Mucosa of gallbladder (tissue), 1 donor: ENCODE data around the gene IL15RA. TPM values are rescaled to one million over a fixed set of nuclear protein-coding genes. Genes with fewer than 3 reads are reported as not detected.
"Not testable (repeated sequence)": the region's sequence is repeated elsewhere in the genome, so short reads cannot be mapped to it uniquely, and the experiment has no call there.

Experiments
- DNase-seq: peaks from one replicate; pipeline ENCODE4 v3.0.0-alpha.2; 2020; ENCODE audit warnings: low spot score
- total RNA-seq: library from RNA; stranded (reverse); gene quantifications from one replicate; pipeline ENCODE4 v1.2.1, GENCODE V29; 2021
- donor health status: DM: no; HTN: no; CAD: no.

IL15RA gene
- total RNA-seq, 1 donor from 2014 or later = 25.6 TPM

DNA sequence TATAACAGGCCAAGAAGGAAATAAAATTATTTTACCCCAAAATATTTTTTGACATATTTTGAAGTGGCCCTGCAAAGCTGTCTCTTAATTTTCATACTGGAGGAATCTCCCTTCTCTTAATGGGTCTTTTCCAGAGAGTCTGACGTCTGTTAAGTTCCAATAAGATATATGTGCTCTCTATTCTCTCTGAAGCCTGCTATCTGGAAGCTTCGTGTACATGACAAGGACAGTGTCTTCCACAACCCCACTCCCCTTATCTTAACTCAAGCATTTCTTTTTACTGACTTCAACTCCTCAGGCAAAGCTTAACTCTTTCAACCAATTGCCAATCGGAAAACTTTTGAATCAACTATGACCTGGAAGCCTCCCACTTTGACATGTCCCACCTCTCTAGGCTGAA, 29.2 kb upstream of the IL15RA start:
- no peak for DNase-seq

DNA sequence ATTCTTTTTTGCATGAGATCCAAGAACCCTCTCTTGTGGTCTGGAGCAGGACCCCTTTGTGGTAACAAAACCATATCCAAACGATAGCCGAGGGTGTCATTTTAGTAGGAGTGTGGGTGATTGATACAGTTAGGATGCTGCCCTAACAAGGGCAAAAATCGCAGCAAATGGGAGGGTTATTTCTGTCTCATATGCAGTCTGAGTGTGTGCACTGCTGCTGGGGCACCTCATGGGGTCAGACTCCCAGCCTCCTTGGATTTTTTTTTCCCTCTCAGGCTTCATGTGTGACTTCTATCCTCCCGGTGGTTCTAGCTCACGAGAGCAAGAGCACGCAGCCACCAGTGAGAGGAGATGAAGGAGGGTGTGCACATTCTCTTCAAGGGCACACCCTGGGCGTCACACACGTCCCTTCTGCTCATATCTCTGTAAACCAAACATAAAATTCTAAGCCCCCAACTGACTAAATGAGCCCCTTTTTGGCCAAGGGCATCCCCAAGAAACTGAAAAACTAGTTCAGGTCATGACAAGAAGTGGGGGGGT, 28.6 kb upstream of the IL15RA start:
- DNase-seq = no peak

DNA sequence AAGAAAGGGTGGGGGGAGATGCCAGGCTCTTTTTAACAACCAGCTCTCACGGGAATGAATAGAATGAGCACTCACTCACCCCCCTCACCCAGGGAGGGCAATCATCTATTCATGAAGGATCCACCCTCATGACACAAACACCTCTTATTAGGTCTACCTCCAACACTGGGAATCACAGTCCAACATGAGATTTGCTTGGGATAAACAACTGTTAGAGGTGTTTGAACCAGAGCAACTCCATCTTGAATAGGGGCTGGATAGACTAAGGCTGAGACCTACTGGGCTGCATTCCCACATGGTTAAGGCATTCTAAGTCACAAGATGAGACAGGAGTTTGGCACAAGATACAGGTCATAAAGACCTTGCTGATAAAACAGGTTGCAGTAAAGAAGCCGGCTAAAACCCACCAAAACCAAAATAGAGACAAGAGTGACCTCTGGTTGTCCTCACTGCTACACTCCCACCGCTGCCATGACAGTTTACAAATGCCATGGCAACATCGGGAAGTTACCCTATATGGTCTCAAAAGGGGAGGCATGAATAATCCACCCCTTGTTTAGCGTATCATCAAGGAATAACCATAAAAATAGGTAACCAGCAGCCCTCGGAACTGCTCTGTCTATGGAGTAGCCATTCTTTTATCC, 27.9 kb upstream of the IL15RA start:
- DNase-seq = not testable (repeated sequence)

DNA sequence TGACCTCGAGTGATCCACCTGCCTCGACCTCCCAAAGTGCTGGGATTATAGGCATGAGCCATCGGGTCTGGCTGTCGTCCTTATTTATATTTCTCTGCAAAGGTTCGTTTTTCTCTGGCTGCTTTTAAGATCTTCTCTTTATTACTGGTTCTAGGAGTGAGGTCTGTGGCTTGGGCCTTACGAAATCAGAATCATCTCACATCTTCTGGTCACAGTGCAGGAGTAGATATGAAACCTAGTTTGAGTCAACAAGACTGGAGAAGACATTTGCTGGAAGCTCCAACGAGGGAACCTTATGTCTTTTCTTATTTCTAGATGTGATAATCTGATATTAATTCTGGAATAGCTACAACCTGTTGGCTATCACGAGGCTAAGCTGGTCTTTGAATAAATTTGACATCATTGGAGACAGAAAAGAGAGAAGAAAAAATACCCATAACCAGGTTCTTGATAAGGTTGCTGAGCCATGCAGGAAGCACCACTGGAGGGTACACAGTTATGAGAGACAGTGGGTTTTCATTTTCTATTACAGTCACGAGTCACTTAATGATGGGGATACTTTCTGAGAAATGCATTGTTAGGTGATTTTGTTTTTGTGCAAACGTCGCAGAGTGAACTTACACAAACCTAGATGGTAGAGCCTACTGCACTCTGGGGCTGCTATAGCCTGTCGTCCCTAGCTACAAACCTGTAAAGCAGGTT, 25.6 kb upstream of the IL15RA start:
- DNase-seq = no peak

DNA sequence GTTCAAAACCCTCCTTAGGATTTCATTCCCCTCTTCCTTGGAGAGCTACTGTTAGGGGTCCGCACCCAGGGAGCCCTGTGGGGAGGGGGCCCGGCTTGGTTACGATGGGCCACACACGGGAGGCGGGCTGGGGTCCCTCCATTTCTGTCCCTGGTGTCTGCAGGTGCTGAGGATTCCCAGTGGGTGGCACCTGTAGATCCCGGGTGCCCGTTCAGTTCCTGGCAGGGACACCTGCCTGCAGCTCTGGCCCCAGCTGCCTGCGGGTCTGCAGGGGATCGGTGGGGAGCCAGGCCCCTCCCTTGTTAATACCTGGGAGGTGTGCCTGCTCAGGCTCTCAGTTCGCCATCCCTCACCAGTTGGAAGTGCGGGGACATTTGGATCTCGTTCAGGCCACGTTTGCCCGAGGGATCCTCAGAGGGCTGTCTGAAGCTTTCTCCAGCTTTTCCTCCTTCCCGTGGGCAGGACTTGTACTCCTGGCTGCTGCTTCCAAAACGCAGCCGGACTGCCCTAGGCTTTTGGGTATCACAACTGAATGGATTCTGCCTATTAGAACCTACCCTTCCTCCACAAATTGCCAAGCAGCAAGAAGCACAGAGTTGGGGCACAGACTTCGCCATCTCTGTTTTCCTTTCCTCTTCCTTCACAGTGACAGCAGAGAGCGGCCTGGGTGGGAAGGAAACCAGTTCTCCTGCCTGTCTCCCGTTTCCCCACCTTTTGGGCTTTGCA, 22.3 kb upstream of the IL15RA start:
- no peak for DNase-seq

DNA sequence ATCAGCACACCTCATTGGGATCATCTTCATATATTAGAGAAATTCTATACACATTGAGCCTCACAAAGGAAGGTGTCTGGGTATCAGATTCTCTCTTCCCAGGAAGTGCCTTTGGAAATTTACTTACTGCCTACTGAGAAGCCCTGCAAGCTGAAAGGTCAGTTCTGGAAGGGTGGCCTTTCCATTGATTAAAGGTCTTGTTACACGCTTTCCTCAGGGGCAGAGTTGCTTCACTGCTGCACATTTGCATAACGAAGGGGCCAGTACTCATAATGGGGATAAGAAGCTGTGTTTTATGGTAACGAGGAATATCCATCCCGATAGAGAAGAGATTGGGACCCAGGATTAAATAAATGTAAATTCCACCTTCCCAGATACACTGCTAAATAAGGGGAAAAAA, 19.4 kb upstream of the IL15RA start:
- DNase-seq = no peak

DNA sequence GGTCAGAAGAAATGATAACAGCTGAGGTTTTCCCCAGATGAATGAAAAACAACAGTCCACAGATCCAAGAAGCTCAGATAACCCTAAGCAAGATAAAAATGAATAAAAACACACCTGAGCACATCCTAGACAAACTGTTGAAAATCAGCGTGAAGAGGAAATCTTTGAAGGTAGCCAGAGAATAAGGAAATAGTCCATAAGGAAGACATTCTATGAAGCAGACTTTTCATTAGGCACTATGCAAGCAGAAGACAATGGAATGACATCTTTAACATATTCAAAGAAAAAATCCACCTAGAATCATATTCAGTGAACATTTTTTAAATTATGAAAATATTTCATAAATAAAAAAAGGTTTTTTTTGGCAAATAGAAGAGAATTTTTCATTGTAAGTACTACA, 15.1 kb upstream of the IL15RA start:
- no peak for DNase-seq

DNA sequence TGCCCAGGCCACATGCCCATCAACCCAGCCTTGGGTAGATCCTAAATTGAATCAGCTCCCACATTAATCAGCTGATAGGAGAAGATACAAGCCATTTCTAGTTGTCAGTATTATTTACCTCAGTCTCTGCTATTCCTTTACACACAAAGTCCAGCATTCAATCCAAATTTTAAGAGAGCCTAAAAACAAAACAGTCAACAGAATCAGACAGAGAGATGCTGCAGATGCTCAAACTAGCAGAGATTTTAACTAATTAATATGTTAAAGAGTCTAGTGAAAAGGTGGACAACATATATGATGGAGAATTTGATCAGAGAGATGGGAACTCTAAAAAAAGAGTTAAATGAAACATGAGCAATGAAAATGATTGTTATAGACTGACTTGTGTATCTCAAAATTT, 14.4 kb upstream of the IL15RA start:
- DNase-seq = no peak

DNA sequence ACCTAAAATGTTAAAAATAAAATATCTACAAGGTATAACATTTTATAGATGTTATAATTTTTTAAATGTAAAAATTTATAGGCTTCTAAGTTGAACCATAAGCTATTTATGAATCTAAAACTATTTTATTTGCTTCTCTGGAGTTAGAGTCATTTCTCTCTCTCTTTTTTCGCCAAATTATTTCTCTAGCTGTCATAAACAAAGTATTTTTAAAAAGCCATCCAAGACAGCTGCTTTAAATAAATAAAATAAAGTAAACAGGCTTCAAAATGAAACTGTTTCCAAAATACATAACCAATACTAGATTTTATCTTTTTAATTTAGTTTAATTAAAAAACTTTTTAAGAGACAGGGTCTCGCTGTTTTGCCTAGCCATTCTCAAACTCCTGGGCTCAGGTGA, 12.4 kb upstream of the IL15RA start:
- no peak for DNase-seq

DNA sequence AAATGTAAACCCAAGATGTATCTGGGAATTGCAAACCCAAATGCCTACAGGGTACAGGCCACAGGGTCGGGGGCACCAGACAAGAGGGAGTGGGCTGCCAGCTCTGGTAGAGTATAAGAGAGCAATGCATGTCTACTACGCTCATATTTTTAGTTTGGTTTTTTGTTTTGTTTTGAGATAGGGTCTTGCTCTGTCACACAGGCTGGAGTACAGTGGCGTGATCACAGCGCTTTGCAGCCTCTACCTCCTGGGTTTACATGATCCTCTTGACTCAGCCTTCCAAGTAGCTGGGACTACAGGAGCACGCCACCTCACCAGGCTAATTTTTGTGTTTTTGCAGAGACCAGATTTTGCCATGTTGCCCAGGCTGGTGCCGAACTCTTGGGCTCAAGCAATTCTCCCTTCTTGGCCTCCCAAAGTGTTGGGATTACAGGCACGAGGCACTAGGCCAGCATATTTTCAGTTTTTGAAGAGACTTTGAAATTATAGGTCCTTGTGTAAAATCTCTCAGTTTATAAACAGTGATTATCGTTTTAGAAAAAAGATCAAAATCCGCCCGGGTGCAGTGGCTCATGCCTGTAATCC, 11.1 kb upstream of the IL15RA start:
- no peak for DNase-seq

DNA sequence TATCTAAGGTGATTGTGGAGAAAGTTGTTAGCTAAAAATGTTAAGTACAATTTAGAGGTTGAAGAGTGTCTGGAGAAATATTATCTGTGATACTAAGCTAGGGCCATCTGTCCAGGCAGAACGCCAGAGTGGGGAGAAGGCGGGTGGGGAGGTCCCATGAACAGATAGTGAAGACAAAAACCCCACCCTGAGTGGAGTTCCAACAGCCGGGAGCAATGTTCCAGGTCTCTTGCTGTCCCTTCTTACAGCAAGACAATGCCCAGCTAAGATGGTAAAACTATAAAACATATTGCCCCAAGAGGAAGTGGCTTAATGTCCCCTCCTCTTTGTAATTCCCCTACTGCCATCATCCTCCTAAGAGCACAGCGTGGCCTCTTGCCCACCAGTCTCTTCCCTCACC, 10.4 kb upstream of the IL15RA start:
- DNase-seq = no peak

DNA sequence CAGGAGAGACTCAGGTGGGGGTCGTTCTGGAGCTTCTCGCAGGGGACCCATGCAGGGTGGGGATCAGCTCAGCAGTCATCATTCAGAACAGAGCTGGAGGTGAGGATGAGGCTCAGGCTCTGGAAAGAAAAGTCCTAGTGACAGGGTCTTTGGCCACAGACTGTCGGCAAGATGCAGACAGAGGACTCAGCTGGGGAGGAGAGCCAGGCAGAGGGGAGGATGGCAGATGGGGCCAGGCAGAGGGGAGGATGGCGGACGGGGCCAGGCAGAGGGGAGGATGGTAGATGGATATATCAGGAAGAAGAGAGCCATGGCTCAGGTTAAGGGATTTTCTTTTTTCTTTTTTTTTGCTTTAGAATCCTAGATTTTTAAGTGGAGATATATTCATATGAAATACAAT, 7.7 kb upstream of the IL15RA start:
- no peak for DNase-seq

DNA sequence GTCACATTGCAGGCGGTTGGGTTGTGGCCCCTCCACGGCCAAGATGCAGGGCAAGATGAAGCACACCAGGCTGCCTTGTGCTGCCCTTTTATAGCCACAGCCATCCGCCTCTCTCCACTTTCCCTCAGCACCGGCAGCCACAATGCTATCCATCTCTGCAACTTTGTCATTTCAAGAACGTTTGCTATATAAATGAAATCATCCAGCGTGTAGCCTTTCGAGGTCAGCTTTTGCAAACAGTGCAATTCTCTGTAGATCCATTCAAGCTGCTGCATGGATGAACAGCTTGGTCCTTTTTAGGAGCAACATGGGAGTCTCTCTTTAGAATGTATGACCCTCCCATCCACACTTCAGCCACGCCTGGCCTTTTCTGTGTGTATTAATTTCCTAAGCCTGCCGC, 6.4 kb upstream of the IL15RA start:
- DNase-seq = no peak

DNA sequence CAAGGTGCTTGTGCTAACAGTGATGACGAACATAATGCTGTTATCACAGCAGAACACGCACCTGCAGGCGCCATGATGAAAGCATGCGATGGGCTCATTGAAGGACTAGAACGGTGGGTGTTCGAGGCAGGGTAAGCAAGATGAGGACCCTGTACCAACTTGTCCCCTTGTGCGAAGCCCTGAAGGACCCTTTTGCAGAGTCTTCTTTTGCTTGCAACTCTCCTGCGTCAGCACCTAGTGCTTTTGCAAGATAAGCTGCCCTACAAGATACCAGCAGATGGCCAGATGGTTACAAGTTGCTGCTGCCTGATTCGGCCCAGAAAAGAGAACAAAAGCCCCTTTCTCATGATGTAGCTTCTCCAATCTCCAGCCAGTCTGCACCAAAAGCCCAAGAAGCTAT, 4.2 kb upstream of the IL15RA start:
- no peak for DNase-seq

DNA sequence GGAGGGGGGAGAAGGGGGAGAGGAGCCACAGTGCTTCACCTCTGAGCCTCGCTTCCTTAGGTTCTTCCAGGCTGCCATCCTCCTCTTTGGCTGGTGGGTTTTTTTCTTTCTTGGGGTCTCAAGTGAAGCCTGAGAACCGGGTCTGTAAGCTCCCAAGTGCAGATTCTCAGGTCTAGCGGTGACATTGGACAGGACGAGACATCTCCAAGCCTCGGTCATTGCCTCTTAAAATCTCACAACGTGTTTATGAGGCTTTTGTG, 817 bp upstream of the IL15RA start:
- DNase-seq = no peak

DNA sequence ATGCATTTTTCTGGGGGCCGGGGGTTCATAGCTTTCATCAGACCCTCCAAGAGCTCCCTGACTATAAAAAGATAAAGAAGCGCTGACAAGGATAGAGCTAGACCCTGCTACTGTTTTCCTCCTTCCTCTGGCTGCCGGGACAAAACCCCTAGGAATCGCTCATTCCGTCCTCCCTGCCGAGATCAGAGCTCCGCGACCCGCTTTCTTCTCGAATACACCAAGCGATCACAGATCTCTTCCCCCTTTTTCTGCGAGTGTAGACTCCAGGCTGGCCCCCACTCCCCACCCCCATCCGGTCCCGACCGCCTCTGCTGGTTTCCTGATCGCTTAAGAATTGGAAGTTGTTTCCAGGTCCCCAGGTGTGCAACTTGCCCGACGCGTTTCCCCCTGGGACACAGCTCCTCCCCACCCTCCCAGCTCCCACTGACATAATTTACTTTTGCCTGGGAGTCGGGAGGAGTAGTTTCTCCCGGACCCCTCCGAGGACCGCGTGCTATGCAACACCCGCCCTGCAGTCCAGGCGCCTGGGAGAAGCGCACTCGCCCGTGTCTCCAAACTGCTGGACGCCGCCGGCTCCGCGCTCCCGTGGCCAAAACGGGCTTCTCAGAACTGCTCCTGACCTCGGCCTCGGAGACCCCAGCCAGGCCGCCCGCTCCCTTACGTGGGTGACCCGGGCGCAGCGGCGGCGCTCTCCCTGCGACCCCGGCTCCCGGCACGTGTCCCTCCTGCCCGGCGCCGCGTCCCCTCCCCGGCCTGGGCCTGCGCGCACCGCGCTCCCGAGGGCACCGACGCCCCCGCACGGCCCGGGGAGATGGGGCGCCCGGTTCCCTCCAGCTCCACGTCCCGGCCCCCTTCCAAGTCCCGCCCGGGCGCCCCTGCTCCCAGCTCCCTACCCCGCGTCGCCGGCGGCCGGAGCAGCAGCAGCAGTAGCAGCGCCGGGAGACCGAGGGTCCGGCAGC, 552 bp downstream of the IL15RA start:
- no peak for DNase-seq

DNA sequence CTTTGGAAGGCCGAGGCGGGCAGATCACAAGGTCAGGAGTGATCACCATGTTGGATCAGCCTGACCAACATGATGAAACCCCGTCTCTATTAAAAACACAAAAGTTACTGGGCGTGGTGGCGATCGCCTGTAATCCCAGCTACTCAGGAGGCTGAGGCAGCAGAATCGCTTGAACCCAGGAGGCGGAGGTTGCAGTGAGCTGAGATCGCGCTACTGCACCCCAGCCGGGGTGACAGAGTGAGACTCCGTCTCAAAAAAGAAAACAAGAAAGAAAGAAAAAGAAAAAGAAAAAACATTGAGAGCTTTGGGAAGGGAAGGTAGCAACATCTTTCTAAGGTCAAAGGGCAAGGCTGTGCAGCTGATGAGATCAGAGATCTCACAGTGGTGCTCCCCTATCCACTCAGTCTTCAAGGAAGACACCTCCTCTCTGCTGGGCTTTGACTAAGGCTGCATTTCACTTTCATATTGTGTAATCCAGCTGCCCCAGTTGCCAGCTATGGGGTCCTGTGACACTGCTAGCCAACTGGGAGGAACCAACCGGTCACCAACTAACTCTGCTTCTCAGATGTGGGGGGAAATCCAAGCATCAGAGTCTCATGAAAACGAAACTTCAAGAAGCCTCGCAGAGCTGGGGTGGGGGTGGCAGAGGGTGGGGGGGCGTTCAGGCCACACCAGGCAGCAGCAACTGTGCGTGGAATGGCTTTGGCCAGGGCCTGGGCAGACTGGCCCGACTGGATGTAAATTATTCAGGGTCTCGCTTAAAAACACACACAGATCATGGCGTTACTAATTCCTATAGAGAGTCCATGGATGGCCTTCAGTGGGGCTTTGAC, 1.5 kb downstream of the IL15RA start:
- DNase-seq = peak; percentile 38

DNA sequence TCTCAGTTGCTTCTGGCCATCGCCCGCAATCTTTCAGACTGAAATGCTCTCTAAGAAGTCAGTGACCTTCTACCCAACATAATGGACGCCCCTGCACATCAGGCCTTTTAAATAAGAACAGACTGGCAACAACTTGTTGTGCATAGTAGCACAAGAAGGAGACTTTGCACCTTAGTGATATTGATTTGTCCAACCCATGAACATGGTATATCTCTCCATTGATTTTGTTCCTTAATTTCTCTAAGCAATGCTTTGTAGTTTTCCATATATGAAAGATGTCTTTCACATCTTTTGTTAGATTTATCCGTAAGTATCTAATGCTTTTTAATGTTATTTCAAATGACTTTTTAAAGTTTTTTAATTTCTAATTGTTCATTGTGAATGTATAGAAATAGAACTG, 4.3 kb downstream of the IL15RA start:
- DNase-seq = no peak

DNA sequence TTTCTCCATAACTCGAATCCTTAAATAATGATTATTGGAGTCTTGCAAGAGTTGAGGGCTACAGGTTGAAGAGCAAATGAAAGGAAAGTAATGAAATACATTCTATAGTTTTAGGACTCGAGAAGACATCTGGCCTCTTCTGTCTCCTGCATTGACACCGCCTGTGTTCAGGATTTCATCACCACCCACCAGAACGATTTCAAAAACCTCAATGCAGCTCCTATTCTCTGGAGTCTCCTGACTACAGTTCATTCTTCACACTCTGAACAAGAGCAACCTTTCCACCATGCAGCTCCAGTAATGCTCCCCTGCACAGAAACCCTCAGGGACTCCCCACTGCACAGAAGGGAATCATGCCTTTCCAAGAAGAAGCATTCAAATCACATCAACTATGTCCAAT, 5.5 kb downstream of the IL15RA start:
- no peak for DNase-seq

DNA sequence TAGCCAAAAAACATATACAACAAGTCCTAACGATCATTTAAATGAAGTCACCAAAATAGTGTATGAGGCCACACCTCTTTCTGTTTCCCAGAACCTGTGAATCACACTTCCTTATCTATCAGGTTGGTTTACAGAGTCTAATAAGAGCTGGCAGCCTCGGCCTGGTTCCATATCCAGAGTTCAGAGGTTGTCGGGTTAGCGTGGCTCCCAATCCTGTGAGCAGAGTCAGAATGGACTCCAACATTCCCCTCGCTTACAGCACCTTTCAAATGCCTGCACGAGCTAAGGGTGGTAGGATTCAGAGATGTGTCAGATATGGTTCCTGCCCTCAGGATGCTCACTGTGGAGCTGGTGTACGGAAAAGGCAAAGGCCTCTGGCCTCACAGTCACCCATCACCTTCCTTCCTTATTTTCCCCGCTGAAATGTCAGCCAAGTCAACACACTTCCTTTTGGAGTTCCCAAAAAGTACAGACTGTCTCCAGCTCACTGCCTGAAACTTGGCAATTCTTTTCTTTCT, 6.0 kb downstream of the IL15RA start:
- peak; percentile 80 for DNase-seq

DNA sequence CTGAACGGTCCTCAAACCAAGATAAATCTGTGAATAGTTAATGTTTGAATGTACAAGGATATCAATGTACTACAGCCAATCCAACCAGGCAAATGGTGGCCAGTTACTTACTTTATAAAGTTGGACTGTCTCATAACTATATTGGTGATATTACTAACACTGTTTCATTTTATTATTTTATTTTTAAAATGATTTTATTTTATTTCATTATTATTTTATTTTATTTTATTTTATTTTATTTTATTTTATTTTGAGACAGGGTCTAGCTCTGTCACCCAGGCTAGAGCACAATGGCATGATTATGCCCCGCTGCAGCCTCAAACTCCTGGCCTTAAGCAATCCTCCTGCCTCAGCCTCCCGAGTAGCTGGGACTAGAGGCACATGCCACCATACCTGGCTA, 6.8 kb downstream of the IL15RA start:
- DNase-seq = no peak
